Measurements from ENCODE around the gene DAGLB. TPM values are rescaled to one million over a fixed set of nuclear protein-coding genes. Genes with fewer than 3 reads are reported as not detected.

The DAGLB gene
- total RNA-seq, 1 experiment from 2014 or later = 33.6 TPM

GRCh38 chr7:6360841-6361240 lies 86.9 kb downstream of the DAGLB start:
- no peak for TF ChIP-seq TP53 (CRISPR knock-in tag; IDR thresholded peaks at IDR 0.05)
- TF ChIP-seq RELA (CRISPR knock-in tag; IDR thresholded peaks at IDR 0.05; ENCODE audit: borderline replicate concordance) = no peak
- no peak for TF ChIP-seq NFYB (CRISPR knock-in tag; conservative IDR thresholded peaks at IDR 0.05; ENCODE audit: low read depth)
- TF ChIP-seq ZNF121 (CRISPR knock-in tag; IDR thresholded peaks at IDR 0.05) = no peak
- TF ChIP-seq FOXP4 (CRISPR knock-in tag; IDR thresholded peaks at IDR 0.05) = no peak
- TF ChIP-seq ATF6 (CRISPR knock-in tag; IDR thresholded peaks at IDR 0.05) = no peak
- no peak for TF ChIP-seq ZNF317 (CRISPR knock-in tag; IDR thresholded peaks at IDR 0.05; ENCODE audit: borderline replicate concordance, low read depth)
- no peak for TF ChIP-seq HMGA2 (CRISPR knock-in tag; IDR thresholded peaks at IDR 0.05)
- TF ChIP-seq CDX4 (CRISPR knock-in tag; IDR thresholded peaks at IDR 0.05; ENCODE audit: borderline replicate concordance) = no peak
- TF ChIP-seq NR2C2 (CRISPR knock-in tag; IDR thresholded peaks at IDR 0.05) = no peak
- no peak for TF ChIP-seq ATF2 (CRISPR knock-in tag; IDR thresholded peaks at IDR 0.05; ENCODE audit: borderline replicate concordance, low read depth)
- TF ChIP-seq ZBTB43 (CRISPR knock-in tag; IDR thresholded peaks at IDR 0.05) = no peak
- TF ChIP-seq IRF1 (CRISPR knock-in tag; IDR thresholded peaks at IDR 0.05) = no peak
- TF ChIP-seq JUN (CRISPR knock-in tag; IDR thresholded peaks at IDR 0.05) = no peak
- TF ChIP-seq FOXP1 (CRISPR knock-in tag; IDR thresholded peaks at IDR 0.05; ENCODE audit: borderline replicate concordance) = no peak
- no peak for TF ChIP-seq MLX (CRISPR knock-in tag; IDR thresholded peaks at IDR 0.05)
- no peak for TF ChIP-seq E2F4 (CRISPR knock-in tag; IDR thresholded peaks at IDR 0.05; ENCODE audit: borderline replicate concordance, low read depth)
- no peak for TF ChIP-seq ETV6 (CRISPR knock-in tag; IDR thresholded peaks at IDR 0.05)
- TF ChIP-seq MAX (CRISPR knock-in tag; IDR thresholded peaks at IDR 0.05) = no peak
- H3K4me3 Mint-ChIP-seq = no peak overlapping the region
- H3K27me3 Mint-ChIP-seq (ENCODE audit: low read depth) = no peaks in the 10 kb centered on the region
- ChIA-PET CTCF (interaction anchor here (1.5 kb wide), 1 partner anchor 201 kb away, joined by 3 read pairs; no protein-coding TSS in a partner anchor), POLR2A (no interaction called here)
- H3K36me3 Mint-ChIP-seq = no peaks in the 10 kb centered on the region
- H3K27ac Mint-ChIP-seq = no peak overlapping the region
- ATAC-seq (no peak), DNase-seq (ENCODE audit: low spot score) (no peak)
- H3K9me3 Mint-ChIP-seq = 0 out of 2 replicates have a peak, but pooled peaks cover 4% of the 10 kb centered on the region
- no peaks in the 10 kb centered on the region for H3K4me1 Mint-ChIP-seq
